Activated naive CD8-positive, alpha-beta T cell treated with anti-CD3 and anti-CD28 coated beads, Interleukin-2, amount 50 U/mL, for 24 hours (primary cell): ENCODE data around the gene CCDC8.

Experiments
- ATAC-seq: fragments of 150-1000 bp; cut with Tn5 transposase; one replicate; pipeline ENCODE4 v1.10.0; 2021
- DNase-seq: peaks from one replicate; pipeline ENCODE4 v3.0.0; 2021
- H3K27ac Mint-ChIP-seq: one replicate; pipeline ENCODE4 v1.8.0; 2021; ENCODE audit warnings: mild to moderate bottlenecking, mixed read lengths
- H3K27me3 Mint-ChIP-seq: one replicate; pipeline ENCODE4 v1.8.0; 2021; ENCODE audit warnings: mixed read lengths
- H3K36me3 Mint-ChIP-seq: one replicate; pipeline ENCODE4 v1.8.0; 2021; ENCODE audit warnings: low read depth, mixed read lengths
- H3K4me1 Mint-ChIP-seq: one replicate; pipeline ENCODE4 v1.8.0; 2021; ENCODE audit warnings: mixed read lengths
- H3K4me3 Mint-ChIP-seq: one replicate; pipeline ENCODE4 v1.8.0; 2021; ENCODE audit warnings: mild to moderate bottlenecking, moderate library complexity, mixed read lengths
- H3K9me3 Mint-ChIP-seq: one replicate; pipeline ENCODE4 v1.8.0; 2021; ENCODE audit warnings: mixed read lengths

CCDC8 gene, protein sequence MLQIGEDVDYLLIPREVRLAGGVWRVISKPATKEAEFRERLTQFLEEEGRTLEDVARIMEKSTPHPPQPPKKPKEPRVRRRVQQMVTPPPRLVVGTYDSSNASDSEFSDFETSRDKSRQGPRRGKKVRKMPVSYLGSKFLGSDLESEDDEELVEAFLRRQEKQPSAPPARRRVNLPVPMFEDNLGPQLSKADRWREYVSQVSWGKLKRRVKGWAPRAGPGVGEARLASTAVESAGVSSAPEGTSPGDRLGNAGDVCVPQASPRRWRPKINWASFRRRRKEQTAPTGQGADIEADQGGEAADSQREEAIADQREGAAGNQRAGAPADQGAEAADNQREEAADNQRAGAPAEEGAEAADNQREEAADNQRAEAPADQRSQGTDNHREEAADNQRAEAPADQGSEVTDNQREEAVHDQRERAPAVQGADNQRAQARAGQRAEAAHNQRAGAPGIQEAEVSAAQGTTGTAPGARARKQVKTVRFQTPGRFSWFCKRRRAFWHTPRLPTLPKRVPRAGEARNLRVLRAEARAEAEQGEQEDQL

DNA sequence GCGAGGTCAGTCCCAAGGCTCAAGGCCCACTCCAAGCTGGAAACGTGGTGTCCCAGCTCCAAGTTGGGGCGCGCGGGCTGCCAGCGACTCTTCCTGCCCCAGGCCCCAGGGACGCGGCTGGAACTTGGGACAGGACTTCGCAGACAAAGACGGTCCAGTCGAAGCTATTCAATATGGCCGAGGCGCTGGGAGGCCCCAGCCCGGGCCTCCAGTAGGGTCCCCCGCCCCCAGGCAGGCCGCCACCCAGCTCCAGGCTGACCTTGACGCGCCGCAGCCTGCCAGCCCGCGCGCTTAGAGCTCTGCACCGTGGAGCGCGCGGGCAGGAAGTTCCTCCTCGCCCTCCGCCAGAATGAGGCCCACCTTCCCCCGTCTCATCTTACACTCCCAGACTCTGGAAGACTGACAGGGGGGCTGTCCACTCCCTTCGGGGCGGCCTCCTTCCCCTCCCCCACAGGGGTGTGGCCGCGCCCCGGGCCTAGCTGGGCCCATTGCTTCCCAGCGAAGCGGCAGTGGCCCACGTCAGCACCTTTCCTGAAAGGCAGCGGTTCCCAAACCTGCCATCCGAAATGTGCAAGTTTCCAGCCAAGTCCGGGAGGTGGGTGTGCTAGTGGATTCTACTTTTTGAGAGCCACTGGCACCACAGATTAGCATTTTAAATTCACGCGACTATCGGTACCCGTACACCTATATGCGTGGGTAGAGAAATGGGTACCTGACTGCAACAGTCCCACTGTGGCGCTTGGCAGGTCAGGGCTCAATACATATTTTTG, at the start of gene CCDC8:
CCDC8 (minus strand) TSS at position 303 of the 770 bp plus-strand sequence. CDS start 754 bp downstream, outside the sequence.
- Mint-ChIP-seq H3K4me1 (peaks cover 10% of the 10 kb centered on the region), H3K36me3 (no peaks in the 10 kb centered on the region), H3K27me3 (peaks cover 78% of the 10 kb centered on the region), H3K27ac (no peak within 1 kb of the TSS), H3K9me3 (no peaks in the 10 kb centered on the region), H3K4me3 (no peak within 1 kb of the TSS)
- no peak for DNase-seq
- ATAC-seq: no peak

DNA sequence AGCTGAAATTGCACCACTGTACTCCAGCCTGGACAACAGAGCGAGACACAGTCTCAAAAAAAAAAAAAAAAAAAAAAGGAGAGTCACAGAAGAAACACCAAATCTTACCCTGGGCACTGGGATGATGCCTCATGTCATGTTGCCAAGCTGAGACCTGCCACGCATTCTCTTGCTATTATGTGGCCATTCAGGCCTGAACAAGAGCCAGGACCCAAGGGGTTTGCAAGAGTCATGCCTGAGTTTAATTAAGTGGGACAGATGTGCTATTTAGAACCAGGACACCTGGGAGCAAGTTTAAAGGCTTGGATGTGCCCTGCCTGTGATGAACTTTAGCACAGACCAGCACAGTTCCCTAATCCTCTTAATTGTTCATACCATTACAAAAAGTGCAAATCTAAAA, 48.2 kb upstream of the CCDC8 start:
- DNase-seq (no peak), ATAC-seq (no peak)
- Mint-ChIP-seq H3K27ac (no peak overlapping the region), H3K36me3 (no peaks in the 10 kb centered on the region), H3K27me3 (peaks cover 12% of the 10 kb centered on the region), H3K4me3 (no peak overlapping the region), H3K4me1 (no peaks in the 10 kb centered on the region), H3K9me3 (no peaks in the 10 kb centered on the region)

DNA sequence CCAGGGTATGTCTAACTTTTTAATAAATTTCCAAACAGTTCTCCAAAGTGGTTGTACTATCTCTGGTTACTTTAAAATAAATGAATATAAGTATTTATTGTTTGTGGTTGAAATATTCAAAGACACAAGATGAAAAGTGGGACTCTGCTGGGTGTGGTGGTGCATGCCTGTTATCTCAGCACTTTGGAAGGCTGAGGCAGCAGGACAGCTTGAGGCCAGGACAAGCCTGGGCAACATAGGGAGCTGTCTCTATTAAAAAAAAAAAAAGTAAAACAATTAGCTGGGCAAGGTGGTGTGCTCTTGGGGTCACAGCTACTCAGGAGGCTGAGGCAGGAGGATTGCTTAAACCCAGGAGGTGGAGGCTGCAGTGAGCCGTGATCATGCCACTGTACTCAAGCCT, 47.6 kb upstream of the CCDC8 start:
- H3K27ac Mint-ChIP-seq: no peak overlapping the region
- H3K27me3 Mint-ChIP-seq: peaks cover 18% of the 10 kb centered on the region
- no peaks in the 10 kb centered on the region for H3K4me1 Mint-ChIP-seq
- ATAC-seq: no peak
- H3K36me3 Mint-ChIP-seq: no peaks in the 10 kb centered on the region
- H3K9me3 Mint-ChIP-seq: no peaks in the 10 kb centered on the region
- DNase-seq: no peak
- H3K4me3 Mint-ChIP-seq: no peak overlapping the region

DNA sequence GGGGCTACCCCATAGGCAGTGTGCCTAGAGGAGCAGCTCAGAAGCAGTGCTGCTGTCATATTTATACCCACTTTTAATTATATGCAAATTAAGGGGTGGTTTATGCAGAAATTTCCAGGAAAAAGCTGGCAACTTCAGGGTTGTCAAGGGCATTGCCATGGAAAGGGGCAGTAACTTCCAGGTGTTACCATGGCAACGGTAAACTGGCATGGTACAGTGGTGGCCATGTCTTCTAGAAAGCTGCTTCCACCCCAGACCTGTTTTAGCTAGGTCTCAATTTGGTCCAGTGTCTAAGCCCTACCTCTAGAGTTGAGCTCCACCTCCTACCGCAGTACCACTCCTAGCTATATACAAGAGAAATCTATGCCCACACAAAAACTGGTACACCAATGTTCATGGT, 46.7 kb upstream of the CCDC8 start:
- ATAC-seq (no peak), DNase-seq (no peak)
- H3K36me3 Mint-ChIP-seq: no peaks in the 10 kb centered on the region
- no peaks in the 10 kb centered on the region for H3K4me1 Mint-ChIP-seq
- no peaks in the 10 kb centered on the region for H3K9me3 Mint-ChIP-seq
- H3K27me3 Mint-ChIP-seq: peaks cover 15% of the 10 kb centered on the region
- H3K27ac Mint-ChIP-seq: no peak overlapping the region
- H3K4me3 Mint-ChIP-seq: no peak overlapping the region

DNA sequence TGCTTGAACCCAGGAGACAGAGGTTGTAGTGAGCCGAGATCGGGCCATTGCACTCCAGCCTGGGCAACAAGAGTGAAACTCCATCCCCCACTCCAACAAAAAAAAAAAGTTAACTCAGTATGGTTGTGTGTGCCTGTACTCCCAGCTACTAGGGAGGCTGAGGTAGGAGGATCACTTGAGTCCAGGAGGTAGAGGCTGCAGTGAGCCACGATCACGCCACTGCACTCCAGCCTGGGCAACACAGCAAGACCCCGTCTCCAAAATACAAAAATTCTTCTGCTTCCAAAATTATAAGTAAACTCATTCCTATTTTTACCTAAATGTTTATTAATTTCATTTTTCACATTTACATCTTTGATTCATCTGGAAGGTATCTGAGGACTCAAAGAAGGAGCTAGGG, 43.6 kb upstream of the CCDC8 start:
- H3K4me1 Mint-ChIP-seq: no peaks in the 10 kb centered on the region
- H3K9me3 Mint-ChIP-seq: no peaks in the 10 kb centered on the region
- no peak for ATAC-seq
- no peaks in the 10 kb centered on the region for H3K36me3 Mint-ChIP-seq
- no peak overlapping the region for H3K4me3 Mint-ChIP-seq
- DNase-seq: no peak
- peaks cover 14% of the 10 kb centered on the region for H3K27me3 Mint-ChIP-seq
- H3K27ac Mint-ChIP-seq: no peak overlapping the region

DNA sequence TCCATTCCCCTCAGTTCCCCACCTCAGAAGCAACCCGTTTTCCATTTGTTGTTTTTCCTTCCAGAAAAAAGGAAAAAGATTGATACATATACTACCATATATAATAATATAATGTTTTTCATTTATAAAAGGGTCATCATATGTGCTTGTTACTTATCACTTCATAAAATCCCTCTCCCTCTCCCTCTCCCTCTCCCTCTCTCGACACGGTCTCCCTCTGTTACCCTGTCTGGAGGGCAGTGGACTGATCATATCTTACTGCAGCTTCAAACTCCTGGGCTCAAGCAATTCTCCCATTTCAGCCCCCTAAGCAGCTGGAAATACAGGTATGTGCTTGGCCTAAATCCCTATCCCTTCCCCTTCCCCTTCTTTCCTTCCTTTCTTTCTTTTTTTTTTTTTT, 40.9 kb upstream of the CCDC8 start:
- no peak overlapping the region for H3K27ac Mint-ChIP-seq
- H3K4me1 Mint-ChIP-seq: no peaks in the 10 kb centered on the region
- ATAC-seq: no peak

DNA sequence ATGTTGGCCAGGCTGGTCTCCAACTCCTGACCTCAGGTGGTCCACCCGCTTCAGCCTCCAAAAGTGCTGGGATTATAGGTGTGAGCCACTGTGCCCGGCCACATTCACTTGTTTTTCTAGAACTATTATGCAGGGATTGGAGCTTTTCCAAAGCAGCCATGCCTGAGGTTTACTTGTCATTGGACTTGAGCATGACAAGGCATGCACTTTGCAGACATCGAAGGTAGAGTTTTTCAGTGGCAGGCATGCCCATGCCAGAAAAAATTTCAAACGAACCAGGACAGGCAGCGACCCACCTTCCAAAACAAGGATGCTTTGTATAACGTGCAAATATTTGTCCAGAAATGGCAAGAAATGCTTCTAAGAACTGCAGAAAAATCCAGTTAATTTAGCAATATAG, 40.3 kb upstream of the CCDC8 start:
- H3K4me3 Mint-ChIP-seq: no peak overlapping the region
- H3K4me1 Mint-ChIP-seq: no peaks in the 10 kb centered on the region
- no peak for ATAC-seq
- DNase-seq: no peak
- H3K9me3 Mint-ChIP-seq: peaks cover 7% of the 10 kb centered on the region
- H3K27ac Mint-ChIP-seq: no peak overlapping the region
- peaks cover 2% of the 10 kb centered on the region for H3K36me3 Mint-ChIP-seq
- peaks cover 25% of the 10 kb centered on the region for H3K27me3 Mint-ChIP-seq

More for the DNA sequence above, 40.9 kb upstream of the CCDC8 start:
- Mint-ChIP-seq H3K27me3 (peaks cover 24% of the 10 kb centered on the region), H3K4me3 (no peak overlapping the region), H3K36me3 (peaks cover 2% of the 10 kb centered on the region), H3K9me3 (peaks cover 7% of the 10 kb centered on the region)
- no peak for DNase-seq

DNA sequence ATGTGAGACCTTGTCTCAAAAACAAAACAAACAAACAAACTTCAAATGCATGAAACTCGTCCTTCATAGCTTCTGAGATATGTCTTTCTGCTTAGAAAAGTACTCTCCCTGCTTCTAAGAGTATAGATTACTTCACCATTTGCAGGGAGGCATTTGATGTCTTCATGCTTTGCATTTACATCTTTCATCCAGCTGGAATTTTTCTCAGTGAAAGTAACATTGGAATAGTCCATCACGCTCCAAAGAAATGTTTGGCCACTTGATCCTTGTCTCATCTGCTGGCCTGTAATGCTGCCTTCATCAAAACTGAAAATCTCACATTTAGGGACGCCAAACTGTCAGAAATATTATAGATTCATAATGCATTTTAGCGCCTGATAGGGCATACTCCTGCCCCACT, 38.8 kb upstream of the CCDC8 start:
- Mint-ChIP-seq H3K36me3 (peaks cover 2% of the 10 kb centered on the region), H3K4me1 (no peaks in the 10 kb centered on the region), H3K4me3 (no peak overlapping the region), H3K9me3 (peaks cover 7% of the 10 kb centered on the region), H3K27ac (no peak overlapping the region), H3K27me3 (peaks cover 26% of the 10 kb centered on the region)
- no peak for ATAC-seq
- DNase-seq: no peak

DNA sequence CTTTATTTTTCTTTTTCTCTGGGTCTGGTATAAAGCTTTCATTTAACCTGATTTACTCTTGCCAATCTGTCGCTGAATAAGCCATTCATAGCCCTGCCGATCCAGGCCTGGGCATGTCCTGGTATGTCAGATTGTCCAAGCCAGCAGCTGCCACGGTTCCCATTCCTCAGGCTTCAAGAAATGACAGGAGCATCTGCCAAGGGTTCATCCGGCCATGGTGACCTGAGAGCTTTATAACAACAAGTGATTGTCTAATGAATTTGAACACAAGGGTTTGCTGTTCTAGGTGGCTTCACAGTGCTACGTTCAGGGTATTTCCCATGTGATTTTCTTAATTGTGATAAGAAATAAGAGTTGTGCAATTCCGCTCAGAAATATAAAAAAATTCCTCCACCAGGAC, 38.0 kb upstream of the CCDC8 start:
- Mint-ChIP-seq H3K36me3 (peaks cover 2% of the 10 kb centered on the region), H3K27ac (no peak overlapping the region), H3K4me1 (no peaks in the 10 kb centered on the region), H3K4me3 (no peak overlapping the region), H3K9me3 (peaks cover 7% of the 10 kb centered on the region), H3K27me3 (peaks cover 23% of the 10 kb centered on the region)
- no peak for ATAC-seq
- no peak for DNase-seq

DNA sequence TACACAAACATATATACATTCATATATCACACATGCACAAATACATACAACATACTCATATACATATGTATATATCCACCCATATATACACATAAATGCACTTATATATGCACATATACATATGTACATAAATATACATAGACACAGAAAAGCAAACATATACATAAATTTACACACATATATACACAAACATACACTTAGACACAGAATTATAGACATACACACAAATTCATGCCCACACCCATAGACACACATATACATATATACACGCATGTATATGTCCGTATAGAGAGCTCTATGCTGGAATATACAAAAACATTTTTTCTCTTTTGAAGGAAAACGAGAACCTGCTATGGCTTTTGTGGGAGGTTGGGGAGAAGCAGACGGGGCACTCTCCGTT, 37.4 kb upstream of the CCDC8 start:
- Mint-ChIP-seq H3K9me3 (peaks cover 7% of the 10 kb centered on the region), H3K27ac (no peak overlapping the region), H3K4me1 (no peaks in the 10 kb centered on the region), H3K4me3 (no peak overlapping the region), H3K36me3 (peaks cover 2% of the 10 kb centered on the region), H3K27me3 (peaks cover 22% of the 10 kb centered on the region)
- no peak for ATAC-seq
- no peak for DNase-seq

DNA sequence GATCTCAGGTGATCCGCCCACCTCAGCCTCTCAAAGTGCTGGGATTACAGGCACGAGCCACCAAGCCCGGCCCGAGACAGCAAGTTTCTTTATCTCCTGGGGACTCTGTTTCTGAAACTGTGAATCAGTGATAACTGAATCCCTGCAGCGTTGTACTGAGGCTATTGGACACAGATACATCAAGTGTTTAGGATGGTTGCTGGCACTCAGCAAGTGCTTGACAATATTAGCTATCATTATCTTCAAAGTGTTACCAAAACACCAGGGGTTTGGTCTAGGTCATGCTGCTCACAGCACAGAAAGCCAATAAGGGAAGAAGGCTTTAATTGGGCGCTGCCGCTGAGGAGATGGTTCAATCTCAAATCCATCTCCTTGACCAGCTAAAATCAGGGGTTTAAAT, 35.9 kb upstream of the CCDC8 start:
- Mint-ChIP-seq H3K27me3 (peaks cover 22% of the 10 kb centered on the region), H3K4me3 (no peak overlapping the region), H3K27ac (no peak overlapping the region), H3K9me3 (peaks cover 7% of the 10 kb centered on the region), H3K4me1 (no peaks in the 10 kb centered on the region), H3K36me3 (peaks cover 2% of the 10 kb centered on the region)
- ATAC-seq: no peak
- no peak for DNase-seq

DNA sequence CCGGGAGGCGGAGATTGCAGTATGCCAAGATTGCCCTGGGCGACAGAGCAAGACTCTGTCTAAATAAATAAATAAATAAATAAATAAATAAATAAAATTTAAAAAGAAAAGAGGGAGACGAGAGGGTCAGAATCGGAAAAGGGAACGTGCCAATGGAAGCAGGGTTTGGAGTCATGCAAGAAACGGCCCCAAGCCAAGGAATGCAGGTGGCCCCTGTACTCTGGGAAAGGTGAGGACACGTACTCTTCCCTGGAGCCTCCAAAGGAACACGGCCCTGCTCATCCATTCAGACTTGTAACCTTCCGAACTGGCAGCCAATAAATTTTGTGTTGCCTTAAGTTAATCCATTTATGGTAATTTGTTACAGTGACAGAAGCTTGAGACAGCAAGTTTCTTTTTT, 35.2 kb upstream of the CCDC8 start:
- ATAC-seq: no peak
- no peak overlapping the region for H3K4me3 Mint-ChIP-seq
- H3K27me3 Mint-ChIP-seq: peaks cover 20% of the 10 kb centered on the region
- peaks cover 2% of the 10 kb centered on the region for H3K36me3 Mint-ChIP-seq
- H3K4me1 Mint-ChIP-seq: no peaks in the 10 kb centered on the region
- no peak overlapping the region for H3K27ac Mint-ChIP-seq
- H3K9me3 Mint-ChIP-seq: peaks cover 7% of the 10 kb centered on the region
- no peak for DNase-seq

DNA sequence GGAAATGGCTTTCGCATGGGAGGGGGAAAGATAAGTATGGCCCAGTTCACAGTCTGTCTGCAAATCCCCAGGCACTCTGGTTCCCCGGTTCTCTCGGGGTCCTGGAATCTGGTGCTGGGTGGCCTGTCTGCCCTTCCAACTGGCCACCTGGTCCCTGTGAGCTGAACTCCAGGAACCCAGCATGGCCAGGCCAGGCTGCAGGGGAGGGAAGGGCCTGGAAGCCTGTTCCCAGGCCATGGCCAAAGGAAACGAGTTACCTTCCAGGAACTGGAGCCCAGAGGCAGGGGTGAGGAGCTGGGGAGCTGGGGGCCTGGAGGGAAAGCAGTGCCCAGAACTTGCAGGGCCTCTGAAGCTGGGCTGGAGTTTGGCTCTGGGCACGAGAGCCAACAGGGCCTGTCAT, 34.5 kb upstream of the CCDC8 start:
- H3K27ac Mint-ChIP-seq: no peak overlapping the region
- peaks cover 19% of the 10 kb centered on the region for H3K27me3 Mint-ChIP-seq
- H3K9me3 Mint-ChIP-seq: peaks cover 7% of the 10 kb centered on the region
- ATAC-seq: no peak
- H3K36me3 Mint-ChIP-seq: peaks cover 2% of the 10 kb centered on the region
- peaks cover 2% of the 10 kb centered on the region for H3K4me1 Mint-ChIP-seq
- DNase-seq: no peak
- no peak overlapping the region for H3K4me3 Mint-ChIP-seq

DNA sequence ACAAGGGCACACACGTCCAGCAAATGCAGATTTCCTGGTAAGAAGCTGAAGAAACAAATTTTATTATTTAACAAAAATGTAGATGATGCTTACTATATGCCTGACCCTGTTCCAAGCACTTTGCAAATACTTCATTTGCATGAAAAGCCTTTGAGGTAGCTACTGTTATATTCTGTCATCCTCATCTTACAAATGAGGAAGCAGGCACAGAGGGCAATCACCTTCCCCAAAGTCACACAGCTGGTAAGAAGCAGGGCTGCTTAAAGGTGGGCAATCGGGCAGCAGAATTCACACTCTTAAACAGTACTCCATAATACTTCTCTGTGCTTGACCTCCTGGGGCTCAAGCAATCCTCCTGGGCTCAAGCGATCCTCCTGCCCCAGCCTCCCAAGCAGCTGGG, 33.6 kb upstream of the CCDC8 start:
- peaks cover 19% of the 10 kb centered on the region for H3K27me3 Mint-ChIP-seq
- H3K4me1 Mint-ChIP-seq: peaks cover 2% of the 10 kb centered on the region
- no peak for DNase-seq
- H3K36me3 Mint-ChIP-seq: peaks cover 2% of the 10 kb centered on the region
- no peak for ATAC-seq
- H3K9me3 Mint-ChIP-seq: peaks cover 7% of the 10 kb centered on the region
- H3K4me3 Mint-ChIP-seq: no peak overlapping the region
- H3K27ac Mint-ChIP-seq: no peak overlapping the region

DNA sequence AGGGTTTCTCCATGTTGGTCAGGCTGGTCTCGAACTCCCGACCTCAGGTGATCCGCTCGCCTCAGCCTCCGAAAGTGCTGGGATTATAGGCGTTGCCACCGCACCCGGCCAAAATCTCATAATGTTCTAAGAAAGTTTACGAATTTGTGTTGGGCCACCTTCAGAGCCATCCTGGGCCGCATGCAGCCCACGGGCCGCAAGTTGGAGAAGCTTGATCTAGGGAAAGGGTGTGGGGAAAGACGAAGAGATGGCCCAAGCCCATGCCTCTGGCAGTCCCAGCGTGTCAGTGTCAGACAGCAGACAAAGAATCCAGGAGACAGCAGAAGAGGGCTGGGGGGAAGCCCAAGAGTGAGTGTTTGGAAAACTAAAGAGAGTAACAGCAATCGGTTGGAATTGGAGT, 32.7 kb upstream of the CCDC8 start:
- peaks cover 16% of the 10 kb centered on the region for H3K27me3 Mint-ChIP-seq
- no peak for DNase-seq
- ATAC-seq: no peak
- H3K4me1 Mint-ChIP-seq: peaks cover 2% of the 10 kb centered on the region
- peaks cover 7% of the 10 kb centered on the region for H3K9me3 Mint-ChIP-seq
- H3K4me3 Mint-ChIP-seq: no peak overlapping the region
- no peak overlapping the region for H3K27ac Mint-ChIP-seq
- H3K36me3 Mint-ChIP-seq: peaks cover 2% of the 10 kb centered on the region
